T-helper 1 cell treated with Interleukin-12 subunit alpha and Interleukin-12 subunit beta and Interleukin-4 antibody, amounts not matched to agents 30 μg/mL and 1 μg/mL, for 36 hours (primary cell): ENCODE measurements around the gene CD81.

Experiments
- H3K27ac Mint-ChIP-seq: one replicate; pipeline ENCODE4 v1.8.0; 2021; ENCODE audit warnings: mild to moderate bottlenecking, mixed read lengths
- H3K27me3 Mint-ChIP-seq: one replicate; pipeline ENCODE4 v1.8.0; 2021; ENCODE audit warnings: low read depth, mixed read lengths
- H3K36me3 Mint-ChIP-seq: one replicate; pipeline ENCODE4 v1.8.0; 2021; ENCODE audit warnings: low read depth, mixed read lengths
- H3K4me1 Mint-ChIP-seq: one replicate; pipeline ENCODE4 v1.8.0; 2021; ENCODE audit warnings: low read depth, mixed read lengths
- H3K4me3 Mint-ChIP-seq: one replicate; pipeline ENCODE4 v1.8.0; 2021; ENCODE audit warnings: mild to moderate bottlenecking, moderate library complexity, mixed read lengths
- H3K9me3 Mint-ChIP-seq: one replicate; pipeline ENCODE4 v1.8.0; 2021; ENCODE audit warnings: mixed read lengths

CD81 gene

GRCh38 chr11:2387266-2387987 lies 10.3 kb downstream of the CD81 start:
- Mint-ChIP-seq H3K27me3 (no peaks in the 10 kb centered on the region), H3K4me3 (no peak overlapping the region), H3K27ac (peak overlapping the region; percentile 63), H3K36me3 (peaks cover 2% of the 10 kb centered on the region), H3K9me3 (no peaks in the 10 kb centered on the region), H3K4me1 (peaks cover 18% of the 10 kb centered on the region)

- H3K27me3 Mint-ChIP-seq: no peaks in the 10 kb centered on the region
- H3K36me3 Mint-ChIP-seq: peaks cover 2% of the 10 kb centered on the region
- peaks cover 18% of the 10 kb centered on the region for H3K4me1 Mint-ChIP-seq
- no peaks in the 10 kb centered on the region for H3K9me3 Mint-ChIP-seq
- H3K4me3 Mint-ChIP-seq: no peak overlapping the region
- peak overlapping the region; percentile 69 for H3K27ac Mint-ChIP-seq
These were observed 11.6 kb downstream of the CD81 start for GRCh38 chr11:2388431-2389376.

GRCh38 chr11:2389377-2390026 lies 12.4 kb downstream of the CD81 start:
- Mint-ChIP-seq H3K27ac (peak overlapping the region; percentile 69), H3K4me3 (no peak overlapping the region), H3K27me3 (no peaks in the 10 kb centered on the region), H3K9me3 (no peaks in the 10 kb centered on the region), H3K36me3 (peaks cover 2% of the 10 kb centered on the region), H3K4me1 (peaks cover 15% of the 10 kb centered on the region)

- Mint-ChIP-seq H3K4me3 (no peak overlapping the region), H3K27ac (peak overlapping the region; percentile 69), H3K36me3 (peaks cover 2% of the 10 kb centered on the region), H3K9me3 (no peaks in the 10 kb centered on the region), H3K4me1 (peaks cover 11% of the 10 kb centered on the region), H3K27me3 (no peaks in the 10 kb centered on the region)
These were observed 13.1 kb downstream of the CD81 start for GRCh38 chr11:2390091-2390724.

- H3K4me3 Mint-ChIP-seq: no peak overlapping the region
- H3K27ac Mint-ChIP-seq: no peak overlapping the region
- peaks cover 8% of the 10 kb centered on the region for H3K4me1 Mint-ChIP-seq
- no peaks in the 10 kb centered on the region for H3K27me3 Mint-ChIP-seq
- H3K36me3 Mint-ChIP-seq: no peaks in the 10 kb centered on the region
- no peaks in the 10 kb centered on the region for H3K9me3 Mint-ChIP-seq
These were observed 13.6 kb downstream of the CD81 start for GRCh38 chr11:2390725-2391151.

GRCh38 chr11:2391181-2391975 lies 14.3 kb downstream of the CD81 start:
- no peak overlapping the region for H3K27ac Mint-ChIP-seq
- peaks cover 4% of the 10 kb centered on the region for H3K4me1 Mint-ChIP-seq
- no peak overlapping the region for H3K4me3 Mint-ChIP-seq
- H3K36me3 Mint-ChIP-seq: no peaks in the 10 kb centered on the region
- no peaks in the 10 kb centered on the region for H3K9me3 Mint-ChIP-seq
- H3K27me3 Mint-ChIP-seq: no peaks in the 10 kb centered on the region

- Mint-ChIP-seq H3K4me3 (no peak overlapping the region), H3K27me3 (no peaks in the 10 kb centered on the region), H3K9me3 (no peaks in the 10 kb centered on the region), H3K27ac (no peak overlapping the region), H3K4me1 (peaks cover 4% of the 10 kb centered on the region), H3K36me3 (peaks cover 4% of the 10 kb centered on the region)
These were observed 15.3 kb downstream of the CD81 start for GRCh38 chr11:2392241-2392959.

GRCh38 chr11:2393111-2393868 lies 16.2 kb downstream of the CD81 start:
- H3K4me1 Mint-ChIP-seq: peaks cover 4% of the 10 kb centered on the region

GRCh38 chr11:2393941-2394817 lies 17.1 kb downstream of the CD81 start:
- Mint-ChIP-seq H3K4me1 (peaks cover 4% of the 10 kb centered on the region), H3K4me3 (no peak overlapping the region), H3K9me3 (no peaks in the 10 kb centered on the region), H3K27ac (no peak overlapping the region), H3K27me3 (no peaks in the 10 kb centered on the region), H3K36me3 (peaks cover 4% of the 10 kb centered on the region)

More at GRCh38 chr11:2393111-2393868, 16.2 kb downstream of the CD81 start:
- Mint-ChIP-seq H3K9me3 (no peaks in the 10 kb centered on the region), H3K36me3 (peaks cover 4% of the 10 kb centered on the region), H3K27me3 (no peaks in the 10 kb centered on the region), H3K27ac (no peak overlapping the region), H3K4me3 (no peak overlapping the region)

- H3K27ac Mint-ChIP-seq: no peak overlapping the region
- H3K9me3 Mint-ChIP-seq: no peaks in the 10 kb centered on the region
- peaks cover 4% of the 10 kb centered on the region for H3K36me3 Mint-ChIP-seq
- H3K27me3 Mint-ChIP-seq: no peaks in the 10 kb centered on the region
- no peak overlapping the region for H3K4me3 Mint-ChIP-seq
- peaks cover under 1% of the 10 kb centered on the region for H3K4me1 Mint-ChIP-seq
These were observed 17.7 kb downstream of the CD81 start for GRCh38 chr11:2394818-2395105.

- peaks cover 4% of the 10 kb centered on the region for H3K36me3 Mint-ChIP-seq
- no peak overlapping the region for H3K27ac Mint-ChIP-seq
- no peak overlapping the region for H3K4me3 Mint-ChIP-seq
- H3K4me1 Mint-ChIP-seq: no peaks in the 10 kb centered on the region
- no peaks in the 10 kb centered on the region for H3K9me3 Mint-ChIP-seq
- no peaks in the 10 kb centered on the region for H3K27me3 Mint-ChIP-seq
These were observed 18.2 kb downstream of the CD81 start for GRCh38 chr11:2395211-2395730.

GRCh38 chr11:2395856-2396255 lies 18.7 kb downstream of the CD81 start:
- no peaks in the 10 kb centered on the region for H3K27me3 Mint-ChIP-seq
- no peaks in the 10 kb centered on the region for H3K4me1 Mint-ChIP-seq
- H3K9me3 Mint-ChIP-seq: no peaks in the 10 kb centered on the region
- peaks cover 7% of the 10 kb centered on the region for H3K36me3 Mint-ChIP-seq
- H3K27ac Mint-ChIP-seq: no peak overlapping the region
- no peak overlapping the region for H3K4me3 Mint-ChIP-seq
